ENCODE measurements around the gene ALPK3. TPM values are rescaled to one million over a fixed set of nuclear protein-coding genes. Genes with fewer than 3 reads are reported as not detected.

ALPK3 gene
- polyA plus RNA-seq, 1 experiment, result 0.06 TPM

- peaks cover under 1% of the 10 kb centered on the region; the same call in 1 of the 2 replicates for H3K36me3 ChIP-seq (ENCODE audit: control insufficient read depth, insufficient read depth, low read length)
- CTCF ChIA-PET, result interaction anchor here (1.6 kb wide), 1 partner anchor 24 kb away, joined by 4 read pairs; no protein-coding TSS in a partner anchor
- POLR2A ChIA-PET, result no interaction called here
These were observed 41.2 kb upstream of the ALPK3 start for GRCh38 chr15:84775867-84776449.

GRCh38 chr15:84778194-84778593 lies 39.0 kb upstream of the ALPK3 start:
- peaks cover 9% of the 10 kb centered on the region for H3K36me3 ChIP-seq (ENCODE audit: control insufficient read depth, insufficient read depth, low read length)
- no peak for DNase-seq (ENCODE audit: low read depth)
- no peak overlapping the region for H3K4me3 ChIP-seq (ENCODE audit: low read depth, low read length)
- CTCF ChIA-PET, result no interaction called here
- no peaks in the 10 kb centered on the region for H3K27me3 ChIP-seq (ENCODE audit: control insufficient read depth, insufficient read depth, low read length)
- POLR2A ChIA-PET, result no interaction called here
- TF ChIP-seq CTCF (IDR thresholded peaks at IDR 0.05; ENCODE audit: insufficient read depth, low read depth, low read length), result no peak

More at GRCh38 chr15:84775867-84776449, 41.2 kb upstream of the ALPK3 start:
- no peak for TF ChIP-seq CTCF (IDR thresholded peaks at IDR 0.05; ENCODE audit: insufficient read depth, low read depth, low read length)
- Histone ChIP-seq H3K27me3 (ENCODE audit: control insufficient read depth, insufficient read depth, low read length) (no peaks in the 10 kb centered on the region), H3K4me3 (ENCODE audit: low read depth, low read length) (no peak overlapping the region)
- DNase-seq (ENCODE audit: low read depth), result no peak

DNA sequence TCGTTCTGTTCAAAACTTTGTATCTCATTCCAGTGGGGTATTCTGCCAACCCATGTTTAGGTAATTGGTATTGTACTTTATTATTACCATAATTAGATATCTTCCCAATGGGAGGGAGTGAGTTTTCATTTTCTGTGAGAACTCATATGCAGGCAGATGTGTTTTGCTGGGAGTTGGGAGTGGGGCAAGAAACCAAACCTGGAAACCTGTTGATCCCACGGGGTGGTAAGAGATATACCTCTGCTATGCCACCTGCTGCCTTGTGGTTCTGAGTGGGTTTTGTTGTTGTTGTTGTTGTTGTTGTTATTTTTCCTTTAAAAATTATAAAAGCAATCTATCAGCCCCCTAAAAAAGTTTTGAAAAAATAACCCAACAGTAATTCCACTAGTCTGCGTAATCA lies 36.7 kb upstream of the ALPK3 start:
- Histone ChIP-seq H3K4me3 (ENCODE audit: low read depth, low read length) (no peak overlapping the region), H3K36me3 (ENCODE audit: control insufficient read depth, insufficient read depth, low read length) (peaks cover 28% of the 10 kb centered on the region), H3K27me3 (ENCODE audit: control insufficient read depth, insufficient read depth, low read length) (no peaks in the 10 kb centered on the region)
- CTCF ChIA-PET, result no interaction called here
- TF ChIP-seq CTCF (IDR thresholded peaks at IDR 0.05; ENCODE audit: insufficient read depth, low read depth, low read length), result no peak
- no peak for DNase-seq (ENCODE audit: low read depth)
- POLR2A ChIA-PET, result no interaction called here

GRCh38 chr15:84781495-84781894 lies 35.7 kb upstream of the ALPK3 start:
- DNase-seq (ENCODE audit: low read depth), result no peak
- POLR2A ChIA-PET, result no interaction called here
- peaks cover 32% of the 10 kb centered on the region for H3K36me3 ChIP-seq (ENCODE audit: control insufficient read depth, insufficient read depth, low read length)
- no peaks in the 10 kb centered on the region for H3K27me3 ChIP-seq (ENCODE audit: control insufficient read depth, insufficient read depth, low read length)
- CTCF ChIA-PET, result interaction anchor here (0.6 kb wide), 1 partner anchor 14 kb away, joined by 3 read pairs; no protein-coding TSS in a partner anchor
- H3K4me3 ChIP-seq (ENCODE audit: low read depth, low read length), result no peak overlapping the region
- no peak for TF ChIP-seq CTCF (IDR thresholded peaks at IDR 0.05; ENCODE audit: insufficient read depth, low read depth, low read length)

- ChIA-PET POLR2A (no interaction called here), CTCF (interaction anchor here (0.6 kb wide), 1 partner anchor 15 kb away, joined by 3 read pairs; no protein-coding TSS in a partner anchor)
- Histone ChIP-seq H3K4me3 (ENCODE audit: low read depth, low read length) (no peak overlapping the region), H3K27me3 (ENCODE audit: control insufficient read depth, insufficient read depth, low read length) (no peaks in the 10 kb centered on the region), H3K36me3 (ENCODE audit: control insufficient read depth, insufficient read depth, low read length) (peaks cover 32% of the 10 kb centered on the region)
- TF ChIP-seq CTCF (IDR thresholded peaks at IDR 0.05; ENCODE audit: insufficient read depth, low read depth, low read length), result no peak
- no peak for DNase-seq (ENCODE audit: low read depth)
These were observed 34.8 kb upstream of the ALPK3 start for GRCh38 chr15:84782346-84782745.
